ENCODE measurements around the gene SLC13A5. TPM values are rescaled to one million over a fixed set of nuclear protein-coding genes. Genes with fewer than 3 reads are reported as not detected.

The SLC13A5 gene
- total RNA-seq, 1 donor from 2014 or later, result not detected

- H3K4me1 Mint-ChIP-seq (ENCODE audit: low read depth, unreplicated experiment), result no peaks in the 10 kb centered on the region
Measured at GRCh38 chr17:6684460-6684783, 28.7 kb downstream of the SLC13A5 start.

GRCh38 chr17:6683730-6684459 lies 29.3 kb downstream of the SLC13A5 start:
- Mint-ChIP-seq H3K27me3 (ENCODE audit: unreplicated experiment) (peaks cover 6% of the 10 kb centered on the region), H3K4me3 (ENCODE audit: unreplicated experiment) (no peak overlapping the region), H3K27ac (ENCODE audit: unreplicated experiment) (no peak overlapping the region), H3K9me3 (ENCODE audit: unreplicated experiment) (peaks cover 3% of the 10 kb centered on the region), H3K36me3 (ENCODE audit: unreplicated experiment) (no peaks in the 10 kb centered on the region), H3K4me1 (ENCODE audit: low read depth, unreplicated experiment) (no peaks in the 10 kb centered on the region)
- DNase-seq, result no peak
- no peak for TF ChIP-seq CTCF (IDR thresholded peaks at IDR 0.05; ENCODE audit: partially characterized antibody, unreplicated experiment)

More at GRCh38 chr17:6684460-6684783, 28.7 kb downstream of the SLC13A5 start:
- peaks cover 3% of the 10 kb centered on the region for H3K9me3 Mint-ChIP-seq (ENCODE audit: unreplicated experiment)
- no peaks in the 10 kb centered on the region for H3K36me3 Mint-ChIP-seq (ENCODE audit: unreplicated experiment)
- peaks cover 6% of the 10 kb centered on the region for H3K27me3 Mint-ChIP-seq (ENCODE audit: unreplicated experiment)
- no peak for TF ChIP-seq CTCF (IDR thresholded peaks at IDR 0.05; ENCODE audit: partially characterized antibody, unreplicated experiment)
- H3K27ac Mint-ChIP-seq (ENCODE audit: unreplicated experiment), result no peak overlapping the region
- no peak for DNase-seq
- H3K4me3 Mint-ChIP-seq (ENCODE audit: unreplicated experiment), result no peak overlapping the region

- Mint-ChIP-seq H3K27me3 (ENCODE audit: unreplicated experiment) (peaks cover 6% of the 10 kb centered on the region), H3K4me3 (ENCODE audit: unreplicated experiment) (no peak overlapping the region), H3K9me3 (ENCODE audit: unreplicated experiment) (peaks cover 3% of the 10 kb centered on the region), H3K27ac (ENCODE audit: unreplicated experiment) (no peak overlapping the region), H3K4me1 (ENCODE audit: low read depth, unreplicated experiment) (no peaks in the 10 kb centered on the region), H3K36me3 (ENCODE audit: unreplicated experiment) (no peaks in the 10 kb centered on the region)
- no peak for DNase-seq
- no peak for TF ChIP-seq CTCF (IDR thresholded peaks at IDR 0.05; ENCODE audit: partially characterized antibody, unreplicated experiment)
Measured at GRCh38 chr17:6683081-6683684, 30.0 kb downstream of the SLC13A5 start.

- no peak for DNase-seq
- Mint-ChIP-seq H3K9me3 (ENCODE audit: unreplicated experiment) (peaks cover 3% of the 10 kb centered on the region), H3K4me3 (ENCODE audit: unreplicated experiment) (no peak overlapping the region), H3K27ac (ENCODE audit: unreplicated experiment) (no peak overlapping the region), H3K36me3 (ENCODE audit: unreplicated experiment) (no peaks in the 10 kb centered on the region), H3K27me3 (ENCODE audit: unreplicated experiment) (peaks cover 6% of the 10 kb centered on the region), H3K4me1 (ENCODE audit: low read depth, unreplicated experiment) (no peaks in the 10 kb centered on the region)
- TF ChIP-seq CTCF (IDR thresholded peaks at IDR 0.05; ENCODE audit: partially characterized antibody, unreplicated experiment), result no peak
Measured at GRCh38 chr17:6682339-6682738, 30.8 kb downstream of the SLC13A5 start.

- Mint-ChIP-seq H3K9me3 (ENCODE audit: unreplicated experiment) (peaks cover 3% of the 10 kb centered on the region), H3K4me1 (ENCODE audit: low read depth, unreplicated experiment) (no peaks in the 10 kb centered on the region), H3K36me3 (ENCODE audit: unreplicated experiment) (no peaks in the 10 kb centered on the region), H3K4me3 (ENCODE audit: unreplicated experiment) (no peak overlapping the region), H3K27ac (ENCODE audit: unreplicated experiment) (no peak overlapping the region), H3K27me3 (ENCODE audit: unreplicated experiment) (peaks cover 4% of the 10 kb centered on the region)
- DNase-seq, result no peak
- no peak for TF ChIP-seq CTCF (IDR thresholded peaks at IDR 0.05; ENCODE audit: partially characterized antibody, unreplicated experiment)
Measured at GRCh38 chr17:6681671-6682070, 31.5 kb downstream of the SLC13A5 start.

Measured in glutamatergic neuron (in vitro differentiated cells).